CD4-positive, alpha-beta T cell (primary cell): ENCODE results near the gene KCNMA1. TPM values are rescaled to one million over a fixed set of nuclear protein-coding genes. Genes with fewer than 3 reads are reported as not detected.

Experiments used
- ATAC-seq: fragments of 200-7000 bp; cut with Tn5 transposase; one replicate; pipeline ENCODE4 v1.10.0; 2022; ENCODE audit warnings: mild to moderate bottlenecking; ENCODE audit not compliant: poor library complexity
- CTCF ChIA-PET: fragments of 350-600 bp; sonication (Branson Sonifier 250); formaldehyde crosslinking; loops from one replicate; lab custom pipeline; 2021; ENCODE audit warnings: antibody characterized with exemption, inconsistent platforms; lab: Charles Lee
- POLR2A ChIA-PET: fragments of 350-600 bp; sonication (Branson Sonifier 250); formaldehyde crosslinking; loops from one replicate; lab custom pipeline; 2021; ENCODE audit warnings: antibody characterized with exemption, inconsistent platforms; lab: Charles Lee
- DNase-seq, 14 experiments: peaks; one replicate each; pipeline ENCODE4 v3.0.0-alpha.2; 2013 to 2020; ENCODE audit warnings: mixed read lengths in 2 of 14
- H3K27ac ChIP-seq, 2 donors: one replicate each; pipeline versions ENCODE4 v1.5.1 to v1.7.0; 2013; ENCODE audit warnings: low read length in 2 of 2, low read depth in 1 of 2, mild to moderate bottlenecking in 1 of 2
- H3K27me3 ChIP-seq, 2 experiments: 1 replicate in 1 of 2; 2 replicates in 1 of 2; pipeline versions ENCODE4 v1.6.1 to v1.7.0; 2013; ENCODE audit warnings: low read length in 2 of 2, control low read depth in 1 of 2, mild to moderate bottlenecking in 1 of 2, moderate library complexity in 1 of 2; ENCODE audit not compliant: insufficient read depth in 2 of 2, control insufficient read depth in 1 of 2
- H3K36me3 ChIP-seq: one replicate; pipeline ENCODE4 v1.6.1; 2013; ENCODE audit warnings: low read length, control low read depth; ENCODE audit not compliant: insufficient read depth
- H3K4me1 ChIP-seq: one replicate; pipeline ENCODE4 v1.6.1; 2013; ENCODE audit warnings: low read length, control low read depth; ENCODE audit not compliant: insufficient read depth
- H3K4me3 ChIP-seq: one replicate; pipeline ENCODE4 v1.5.1; 2013; ENCODE audit warnings: mild to moderate bottlenecking, low read length, moderate library complexity
- H3K9me3 ChIP-seq, 2 experiments: 1 replicate in 1 of 2; 2 replicates in 1 of 2; pipeline versions ENCODE4 v1.6.1 to v1.7.0; 2013; ENCODE audit warnings: low read length in 2 of 2, mild to moderate bottlenecking in 2 of 2, control low read depth in 1 of 2, moderate library complexity in 1 of 2; ENCODE audit not compliant: control insufficient read depth in 1 of 2, insufficient read depth in 1 of 2
- H3K27ac Mint-ChIP-seq: one replicate; pipeline ENCODE4 v1.8.0; 2020; ENCODE audit warnings: mixed read lengths
- H3K27me3 Mint-ChIP-seq: one replicate; pipeline ENCODE4 v1.8.0; 2021; ENCODE audit warnings: mixed read lengths
- H3K36me3 Mint-ChIP-seq: one replicate; pipeline ENCODE4 v1.8.0; 2021; ENCODE audit warnings: low read depth, mixed read lengths
- H3K4me1 Mint-ChIP-seq: one replicate; pipeline ENCODE4 v1.8.0; 2021; ENCODE audit warnings: low read depth, mixed read lengths
- H3K4me3 Mint-ChIP-seq: one replicate; pipeline ENCODE4 v1.8.0; 2020; ENCODE audit warnings: mild to moderate bottlenecking, mixed read lengths
- H3K9me3 Mint-ChIP-seq: one replicate; pipeline ENCODE4 v1.8.0; 2020; ENCODE audit warnings: mixed read lengths
- intact Hi-C, 2 experiments: fragments of 100-400 bp; cut with DNase I in 1 of 2; cut with micrococcal nuclease in 1 of 2; formaldehyde crosslinking; loops; one replicate each; pipeline versions ENCODE4 v1.15.1 to v1.9.0; 2023 to 2025; cut with DNase I, micrococcal nuclease
- total RNA-seq, 174 experiments: library from RNA in 2 of 174; stranded (reverse) in 2 of 174; gene quantifications; one replicate each; pipeline ENCODE4 v1.2.3 and lab custom pipeline; 2021 to 2026
- TF ChIP-seq, protein P1 (sequence below): fragments of 200-600 bp; IDR thresholded peaks from one replicate; pipeline ENCODE4 v1.8.0; 2022; ENCODE audit warnings: antibody characterized with exemption, mild to moderate bottlenecking

Gene KCNMA1
- total RNA-seq, 2 experiments from 2014 or later = not detected

DNA sequence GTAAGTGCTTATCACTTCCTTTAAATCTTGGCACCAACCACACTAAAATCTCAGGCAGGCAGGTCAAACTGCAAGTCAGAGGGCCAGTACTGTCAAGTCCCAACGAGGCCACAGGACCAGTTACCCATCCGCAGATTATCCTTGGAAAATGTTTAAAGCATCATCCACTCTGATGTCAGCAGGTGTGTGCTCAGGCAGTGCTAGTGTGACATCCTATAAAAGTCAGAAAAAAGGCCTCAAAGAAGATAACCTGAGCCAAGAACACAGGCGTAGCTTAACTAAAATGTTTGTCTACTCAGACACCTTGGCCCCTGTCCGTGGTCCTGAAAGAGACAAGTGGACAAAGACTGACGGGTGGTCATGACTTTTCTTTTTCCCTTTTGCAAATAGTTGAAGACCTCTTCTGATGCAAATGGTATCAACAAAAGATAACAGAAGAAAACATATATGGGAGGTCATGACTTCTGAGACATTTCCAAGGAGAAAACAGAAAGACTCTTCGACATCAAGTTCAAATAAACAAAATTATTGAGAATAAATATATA lies 309.3 kb downstream of the KCNMA1 start:
- Mint-ChIP-seq H3K36me3 (no peaks in the 10 kb centered on the region), H3K4me1 (no peaks in the 10 kb centered on the region), H3K4me3 (no peak overlapping the region), H3K27ac (no peak overlapping the region), H3K9me3 (no peaks in the 10 kb centered on the region), H3K27me3 (peaks cover 6% of the 10 kb centered on the region)
- intact Hi-C loops = no loop called here
- H3K27ac ChIP-seq = no peak overlapping the region
- peaks cover 0 to 6% of the 10 kb centered on the region in 2 experiments for H3K9me3 ChIP-seq
- no peaks in the 10 kb centered on the region for H3K36me3 ChIP-seq
- peak in 2 of 14 experiments; percentile 0 to 2 for DNase-seq
- ChIA-PET POLR2A (no interaction called here), CTCF (no interaction called here)
- H3K4me1 ChIP-seq = no peaks in the 10 kb centered on the region
- no peak for ATAC-seq
- TF ChIP-seq, protein P1, sequence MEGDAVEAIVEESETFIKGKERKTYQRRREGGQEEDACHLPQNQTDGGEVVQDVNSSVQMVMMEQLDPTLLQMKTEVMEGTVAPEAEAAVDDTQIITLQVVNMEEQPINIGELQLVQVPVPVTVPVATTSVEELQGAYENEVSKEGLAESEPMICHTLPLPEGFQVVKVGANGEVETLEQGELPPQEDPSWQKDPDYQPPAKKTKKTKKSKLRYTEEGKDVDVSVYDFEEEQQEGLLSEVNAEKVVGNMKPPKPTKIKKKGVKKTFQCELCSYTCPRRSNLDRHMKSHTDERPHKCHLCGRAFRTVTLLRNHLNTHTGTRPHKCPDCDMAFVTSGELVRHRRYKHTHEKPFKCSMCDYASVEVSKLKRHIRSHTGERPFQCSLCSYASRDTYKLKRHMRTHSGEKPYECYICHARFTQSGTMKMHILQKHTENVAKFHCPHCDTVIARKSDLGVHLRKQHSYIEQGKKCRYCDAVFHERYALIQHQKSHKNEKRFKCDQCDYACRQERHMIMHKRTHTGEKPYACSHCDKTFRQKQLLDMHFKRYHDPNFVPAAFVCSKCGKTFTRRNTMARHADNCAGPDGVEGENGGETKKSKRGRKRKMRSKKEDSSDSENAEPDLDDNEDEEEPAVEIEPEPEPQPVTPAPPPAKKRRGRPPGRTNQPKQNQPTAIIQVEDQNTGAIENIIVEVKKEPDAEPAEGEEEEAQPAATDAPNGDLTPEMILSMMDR = no peak
- no peak overlapping the region for H3K4me3 ChIP-seq
- H3K27me3 ChIP-seq = no peaks in the 10 kb centered on the region

DNA sequence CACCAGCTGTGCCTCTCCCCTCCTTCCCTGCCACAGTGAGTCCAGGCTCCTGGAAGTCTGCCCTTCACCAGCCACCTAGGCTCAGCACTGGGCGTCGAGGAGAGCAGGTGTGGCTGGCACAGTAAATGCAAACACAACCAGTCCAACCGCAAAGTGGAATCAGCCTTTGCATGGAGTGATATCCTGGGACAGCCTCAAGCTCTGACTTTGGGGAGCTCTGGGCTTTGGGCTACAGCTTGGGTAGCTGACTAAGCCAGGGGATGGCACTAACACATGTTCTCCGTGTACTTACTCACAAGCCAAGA lies 312.4 kb downstream of the KCNMA1 start:
- intact Hi-C loops = no loop called here
- CTCF ChIA-PET = interaction anchor here (1.0 kb wide), 1 partner anchor 11 kb away, joined by 3 read pairs; no protein-coding TSS in a partner anchor
- H3K9me3 Mint-ChIP-seq = no peaks in the 10 kb centered on the region
- no peaks in the 10 kb centered on the region for H3K27me3 ChIP-seq
- peaks cover 4% of the 10 kb centered on the region for H3K27me3 Mint-ChIP-seq
- no peak overlapping the region for H3K27ac ChIP-seq
- ATAC-seq (no peak), DNase-seq (no peak)
- no peak overlapping the region for H3K4me3 Mint-ChIP-seq
- H3K36me3 Mint-ChIP-seq = no peaks in the 10 kb centered on the region
- POLR2A ChIA-PET = no interaction called here
- H3K4me1 ChIP-seq = no peaks in the 10 kb centered on the region
- H3K36me3 ChIP-seq = no peaks in the 10 kb centered on the region
- peaks cover 0 to 6% of the 10 kb centered on the region in 2 experiments for H3K9me3 ChIP-seq
- H3K4me3 ChIP-seq = no peak overlapping the region
- H3K4me1 Mint-ChIP-seq = no peaks in the 10 kb centered on the region
- no peak overlapping the region for H3K27ac Mint-ChIP-seq
- TF ChIP-seq, protein P1 = no peak

DNA sequence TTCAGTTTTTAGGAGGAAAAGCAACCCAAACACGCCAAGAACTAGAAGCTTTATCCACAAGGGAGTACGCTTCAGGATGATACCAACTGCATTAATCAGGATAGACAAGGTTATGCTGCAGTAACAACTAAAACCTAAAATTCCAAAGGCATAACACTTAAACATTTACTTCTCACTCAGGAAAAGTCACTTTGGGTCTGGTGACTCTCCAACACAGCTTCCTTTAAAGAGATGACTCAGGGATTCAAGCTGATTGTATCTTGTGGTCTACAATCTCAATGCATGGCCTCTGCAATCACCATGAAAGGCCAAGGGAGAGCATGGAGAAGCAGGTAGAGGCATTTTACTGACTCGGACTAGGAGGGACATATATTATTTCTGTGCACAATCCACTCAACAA lies 315.8 kb downstream of the KCNMA1 start:
- H3K36me3 Mint-ChIP-seq = no peaks in the 10 kb centered on the region
- no peaks in the 10 kb centered on the region for H3K4me1 ChIP-seq
- ATAC-seq = no peak
- H3K27ac Mint-ChIP-seq = no peak overlapping the region
- no peak overlapping the region for H3K4me3 Mint-ChIP-seq
- H3K4me3 ChIP-seq = no peak overlapping the region
- no peak for DNase-seq
- peaks cover 0 to 9% of the 10 kb centered on the region in 2 experiments for H3K9me3 ChIP-seq
- TF ChIP-seq, protein P1 = no peak
- CTCF ChIA-PET = no interaction called here
- POLR2A ChIA-PET = no interaction called here
- H3K27me3 Mint-ChIP-seq = peaks cover 4% of the 10 kb centered on the region
- H3K27me3 ChIP-seq = no peaks in the 10 kb centered on the region
- no peak overlapping the region for H3K27ac ChIP-seq
- H3K36me3 ChIP-seq = no peaks in the 10 kb centered on the region
- no peaks in the 10 kb centered on the region for H3K4me1 Mint-ChIP-seq
- no peaks in the 10 kb centered on the region for H3K9me3 Mint-ChIP-seq
- intact Hi-C loops = no loop called here
